ENCODE data around the gene TMSB10. TPM values are rescaled to one million over a fixed set of nuclear protein-coding genes. Genes with fewer than 3 reads are reported as not detected.
A peak's percentile ranks its signal among the peaks of the same experiment; 100 is the strongest.
"Not testable (repeated sequence)": the region's sequence is repeated elsewhere in the genome, so short reads cannot be mapped to it uniquely, and the experiment has no call there.

TMSB10 gene
- total and polyA plus RNA-seq, 8 donors: 134 to 1,099 (median 328) TPM

- DNase-seq: no peak
- Histone ChIP-seq H3K4me1 (peaks cover 0 to 11% (median 0%) of the 10 kb centered on the region in 3 donors), H3K27me3 (no peaks in the 10 kb centered on the region), H3K9me3 (no peaks in the 10 kb centered on the region), H3K27ac (peak overlapping the region in 3 of 4 donors; percentile 23 to 70 (median 43)), H3K36me3 (no peaks in the 10 kb centered on the region), H3K4me3 (no peak overlapping the region)
- intact Hi-C loops (cut with DNase I): no loop called here
- no peak for TF ChIP-seq CTCF (IDR thresholded peaks at IDR 0.05)
- FAIRE-seq: no peak
- WGBS, 2 donors: 67 to 69% methylated on average over 3 of the region's 3 CpGs
- ATAC-seq: peak in 3 of 4 donors; percentile 8 to 12 (median 8)
Observed at GRCh38 chr2:84940088-84940470, 34.6 kb downstream of the TMSB10 start.

GRCh38 chr2:84940831-84941412 is 35.5 kb downstream of the TMSB10 start:
- H3K36me3 ChIP-seq: no peaks in the 10 kb centered on the region
- FAIRE-seq (no peak), DNase-seq (no peak), ATAC-seq (no peak)
- H3K27me3 ChIP-seq: no peaks in the 10 kb centered on the region
- intact Hi-C loops (cut with DNase I): no loop called here
- WGBS, 2 donors: 95% methylated on average over 3 of the region's 3 CpGs
- no peaks in the 10 kb centered on the region for H3K9me3 ChIP-seq
- H3K4me3 ChIP-seq: no peak overlapping the region
- H3K27ac ChIP-seq: no peak overlapping the region
- H3K4me1 ChIP-seq: peaks cover 0 to 11% (median 0%) of the 10 kb centered on the region in 3 donors
- no peak for TF ChIP-seq CTCF (IDR thresholded peaks at IDR 0.05)

GRCh38 chr2:84942166-84942565 is 36.7 kb downstream of the TMSB10 start:
- no peaks in the 10 kb centered on the region for H3K27me3 ChIP-seq
- H3K27ac ChIP-seq: no peak overlapping the region
- H3K4me3 ChIP-seq: no peak overlapping the region
- H3K4me1 ChIP-seq: peaks cover 0 to 11% (median 0%) of the 10 kb centered on the region in 3 donors
- WGBS, 2 donors: 97 to 98% methylated on average over 2 of the region's 2 CpGs
- ATAC-seq: no peak
- no peaks in the 10 kb centered on the region for H3K36me3 ChIP-seq
- intact Hi-C loops (cut with DNase I): no loop called here
- no peak for DNase-seq
- no peaks in the 10 kb centered on the region for H3K9me3 ChIP-seq
- FAIRE-seq: no peak
- no peak for TF ChIP-seq CTCF (IDR thresholded peaks at IDR 0.05)

GRCh38 chr2:84942964-84943421 is 37.5 kb downstream of the TMSB10 start:
- DNase-seq (no peak), FAIRE-seq (no peak), ATAC-seq (no peak)
- Histone ChIP-seq H3K36me3 (no peaks in the 10 kb centered on the region), H3K4me3 (no peak overlapping the region), H3K9me3 (no peaks in the 10 kb centered on the region), H3K27ac (no peak overlapping the region), H3K27me3 (no peaks in the 10 kb centered on the region), H3K4me1 (peaks cover 0 to 11% (median 0%) of the 10 kb centered on the region in 3 donors)
- TF ChIP-seq CTCF (IDR thresholded peaks at IDR 0.05): no peak
- intact Hi-C loops (cut with DNase I): no loop called here
- WGBS, 2 donors: 78 to 80% methylated on average over 4 of the region's 4 CpGs

- TF ChIP-seq CTCF (IDR thresholded peaks at IDR 0.05): no peak
- FAIRE-seq: no peak
- no peak for ATAC-seq
- DNase-seq: peak in 1 of 6 donors; percentile 11
- H3K9me3 ChIP-seq: no peaks in the 10 kb centered on the region
- peaks cover 0 to 8% (median 0%) of the 10 kb centered on the region in 3 donors for H3K4me1 ChIP-seq
- H3K27me3 ChIP-seq: no peaks in the 10 kb centered on the region
- no peak overlapping the region for H3K27ac ChIP-seq
- H3K36me3 ChIP-seq: no peaks in the 10 kb centered on the region
- 82 to 85% methylated on average over 7 of the region's 7 CpGs for WGBS, 2 donors
- no peak overlapping the region for H3K4me3 ChIP-seq
- intact Hi-C loops (cut with DNase I): no loop called here
Observed at GRCh38 chr2:84944295-84944909, 38.9 kb downstream of the TMSB10 start.

- intact Hi-C loops (cut with DNase I); H3K27me3 ChIP-seq; H3K36me3 ChIP-seq; H3K27ac ChIP-seq; H3K4me1 ChIP-seq; H3K9me3 ChIP-seq; FAIRE-seq; H3K4me3 ChIP-seq: not testable (repeated sequence)
- DNase-seq (peak in 1 of 6 donors; percentile 16), ATAC-seq (peak in 1 of 4 donors; percentile 9)
- 70 to 96% methylated on average over 2 to 3 of the region's 3 CpGs for WGBS, 2 donors
Observed at GRCh38 chr2:84945838-84946203, 40.4 kb downstream of the TMSB10 start.

Measured in pancreas (tissue), 10 donors.